ENCODE data around the gene MPND.

The MPND gene

GRCh38 chr19:4350111-4350510 lies 6.7 kb downstream of the MPND start:
- DNase-seq, result no peak

- DNase-seq, result no peak
Measured at GRCh38 chr19:4350726-4351125, 7.4 kb downstream of the MPND start.

GRCh38 chr19:4352701-4353121 lies 9.3 kb downstream of the MPND start:
- peak; percentile 82 for DNase-seq

GRCh38 chr19:4354282-4354681 lies 10.9 kb downstream of the MPND start:
- no peak for DNase-seq

- no peak for DNase-seq
Measured at GRCh38 chr19:4354897-4355296, 11.5 kb downstream of the MPND start.

GRCh38 chr19:4357095-4357797 lies 13.9 kb downstream of the MPND start:
- DNase-seq, result no peak

GRCh38 chr19:4357921-4358326 lies 14.6 kb downstream of the MPND start:
- no peak for DNase-seq

- DNase-seq, result no peak
Measured at GRCh38 chr19:4358709-4359626, 15.6 kb downstream of the MPND start.

- DNase-seq, result no peak
Measured at GRCh38 chr19:4359627-4360000, 16.3 kb downstream of the MPND start.

GRCh38 chr19:4360081-4360569 lies 16.8 kb downstream of the MPND start:
- no peak for DNase-seq

GRCh38 chr19:4360641-4361151 lies 17.3 kb downstream of the MPND start:
- DNase-seq, result no peak

- peak; percentile 9 for DNase-seq
Measured at GRCh38 chr19:4361152-4362046, 18.0 kb downstream of the MPND start.

- DNase-seq, result no peak
Measured at GRCh38 chr19:4362101-4362828, 18.9 kb downstream of the MPND start.

GRCh38 chr19:4362831-4363545 lies 19.6 kb downstream of the MPND start:
- no peak for DNase-seq

GRCh38 chr19:4363571-4364304 lies 20.4 kb downstream of the MPND start:
- no peak for DNase-seq

GRCh38 chr19:4365341-4365740 lies 22.0 kb downstream of the MPND start:
- peak; percentile 1 for DNase-seq

- peak; percentile 1 for DNase-seq
Measured at GRCh38 chr19:4365791-4366665, 22.7 kb downstream of the MPND start.

GRCh38 chr19:4366666-4367335 lies 23.4 kb downstream of the MPND start:
- no peak for DNase-seq

- DNase-seq, result no peak
Measured at GRCh38 chr19:4367336-4367723, 24.0 kb downstream of the MPND start.
